ENCODE results near the gene APOC1.

- TF ChIP-seq CTCF (conservative IDR thresholded peaks at IDR 0.05 in 1 of 2, IDR thresholded peaks at IDR 0.05 in 1 of 2; ENCODE audit: extremely low read depth in 1 of 2, insufficient read depth in 1 of 2, low read depth in 1 of 2, low read length in 2 of 2) (no peak), EZH2 (IDR thresholded peaks at IDR 0.05; ENCODE audit: borderline replicate concordance, low read length) (no peak)
These were observed 34.9 kb upstream of the APOC1 start for GRCh38 chr19:44879309-44880065.

Measured in mammary epithelial cell (primary cell).